Gastrocnemius medialis (tissue), 4 donors: ENCODE measurements around the gene OPRL1. TPM values are rescaled to one million over a fixed set of nuclear protein-coding genes. Genes with fewer than 3 reads are reported as not detected.

Source experiments
- ATAC-seq, 2 donors: fragments of 150-250 bp; one replicate each; pipeline ENCODE4 v1.9.1; 2016
- DNase-seq, 2 donors: peaks; one replicate each; pipeline ENCODE4 v3.0.0-alpha.2; 2019
- H3K27ac ChIP-seq, 4 donors: fragments of 200-600 bp; sonication (generic); 1 replicate in 1 of 4; 2 replicates in 3 of 4; pipeline ENCODE4 v1.5.1; 2016 to 2018; ENCODE audit warnings: mild to moderate bottlenecking in 2 of 4, moderate library complexity in 1 of 4
- H3K27me3 ChIP-seq, 3 donors: fragments of 200-600 bp; sonication (generic) in 2 of 3; 1 replicate in 1 of 3; 2 replicates in 2 of 3; pipeline versions ENCODE4 v1.5.1 to v1.6.0; 2016 to 2019; ENCODE audit warnings: mild to moderate bottlenecking in 1 of 3, moderate library complexity in 1 of 3
- H3K36me3 ChIP-seq, 2 donors: fragments of 200-600 bp; sonication (generic) in 1 of 2; one replicate each; pipeline ENCODE4 v1.5.1; 2017 to 2018
- H3K4me1 ChIP-seq, 2 donors: fragments of 200-600 bp; sonication (generic) in 1 of 2; one replicate each; pipeline ENCODE4 v1.5.1; 2016 to 2017; ENCODE audit warnings: mild to moderate bottlenecking in 2 of 2
- H3K4me3 ChIP-seq, 4 donors: fragments of 200-600 bp; sonication (generic) in 3 of 4; 1 replicate in 1 of 4; 2 replicates in 3 of 4; pipeline ENCODE4 v1.5.1; 2016 to 2019; ENCODE audit warnings: mild to moderate bottlenecking in 2 of 4
- H3K9me3 ChIP-seq, 3 donors: fragments of 200-600 bp; sonication (generic) in 2 of 3; 1 replicate in 1 of 3; 2 replicates in 2 of 3; pipeline ENCODE4 v1.5.1; 2016 to 2019
- CTCF ChIP-seq, 5 experiments: fragments of 450-650 bp in 3 of 5; fragments of 200-600 bp in 2 of 5; sonication (generic) in 2 of 5; IDR thresholded peaks in 4 of 5; conservative IDR thresholded peaks in 1 of 5; 1 replicate in 4 of 5; 2 replicates in 1 of 5; pipeline ENCODE4 v1.5.1; 2016 to 2019; ENCODE audit warnings: antibody characterized with exemption in 5 of 5, mild to moderate bottlenecking in 3 of 5, moderate library complexity in 3 of 5
- POLR2A ChIP-seq, 2 donors: fragments of 450-650 bp; IDR thresholded peaks; one replicate each; pipeline ENCODE4 v1.6.1; 2017; ENCODE audit warnings: antibody characterized with exemption in 2 of 2, mild to moderate bottlenecking in 2 of 2, moderate library complexity in 2 of 2
- in situ Hi-C, 4 donors: fragments of 200-750 bp; cut with MboI; loops; one replicate each; pipeline versions ENCODE4 v1.15.0 to v1.8.0; 2017; ENCODE audit warnings: low sequenced_read_pairs in 4 of 4
- intact Hi-C: fragments of 100-400 bp; cut with DNase I; formaldehyde crosslinking; loops from one replicate; pipeline ENCODE4 v1.15.1; 2023; ENCODE audit warnings: low total_unique reads
- total RNA-seq, 4 donors: library from RNA; depleted of rRNA; stranded (reverse); fragments of >200 nt; gene quantifications; one replicate each; pipeline versions ENCODE4 v1.1.0 to v1.2.3, GENCODE V29; 2016

The OPRL1 gene
- total RNA-seq, 4 donors from 2014 or later = 0.10 to 0.68 (median 0.15) TPM

GRCh38 chr20:64138276-64138815 is 58.5 kb downstream of the OPRL1 start:
- no peaks in the 10 kb centered on the region for H3K9me3 ChIP-seq
- no peak for DNase-seq
- no peak overlapping the region for H3K4me3 ChIP-seq
- ATAC-seq = no peak
- TF ChIP-seq POLR2A (IDR thresholded peaks at IDR 0.05) (no peak), CTCF (IDR thresholded peaks at IDR 0.05 in 4 of 5, conservative IDR thresholded peaks at IDR 0.05 in 1 of 5) (no peak)
- in situ Hi-C loops = no loop called here
- no peaks in the 10 kb centered on the region for H3K4me1 ChIP-seq
- H3K27ac ChIP-seq = no peak overlapping the region
- H3K27me3 ChIP-seq = peaks cover 4 to 13% (median 5%) of the 10 kb centered on the region in 3 donors
- no peaks in the 10 kb centered on the region for H3K36me3 ChIP-seq
- intact Hi-C loops = no loop called here

DNA sequence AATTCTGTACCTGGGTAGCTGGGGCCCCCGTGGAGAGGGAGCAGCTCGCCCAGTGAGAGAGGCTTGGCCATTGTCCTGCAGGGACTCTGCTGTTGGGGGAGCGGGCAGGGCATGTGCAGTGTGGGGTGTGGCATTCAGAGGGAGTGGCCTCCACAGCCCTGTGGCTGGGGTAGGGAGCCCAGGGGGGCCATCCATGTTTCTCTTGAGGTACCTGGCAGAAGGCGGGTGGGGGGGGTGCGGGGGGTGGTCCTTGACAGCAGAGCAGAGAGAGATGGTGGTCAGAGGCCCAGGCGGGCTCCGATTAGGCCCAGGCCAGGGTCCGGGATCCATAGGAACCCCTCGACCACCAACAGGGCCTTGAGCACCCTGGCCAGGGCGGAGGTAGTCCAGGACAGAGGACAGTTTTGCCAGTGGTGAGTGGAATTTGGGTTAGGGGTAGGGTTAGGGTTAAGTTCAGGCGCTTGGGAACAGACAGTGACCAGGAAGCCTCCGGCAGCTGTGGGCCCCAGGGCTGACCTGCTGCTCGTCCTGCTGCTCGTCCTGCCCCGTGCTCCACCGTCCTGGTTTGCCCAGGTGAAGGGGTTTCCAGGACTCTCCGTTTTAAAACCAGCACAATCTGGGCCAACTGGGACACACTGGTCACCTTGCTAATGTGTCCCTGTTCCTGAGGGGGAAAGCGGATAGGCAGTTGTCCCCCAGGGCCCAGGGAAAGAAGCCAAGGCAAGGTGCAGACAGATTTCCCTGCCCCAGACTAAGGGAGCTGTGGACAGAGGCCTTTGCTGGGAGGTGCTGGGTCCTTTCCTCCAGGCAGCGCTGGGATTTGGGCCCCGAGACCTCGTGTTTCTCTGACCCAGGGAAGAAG is 59.5 kb downstream of the OPRL1 start:
- intact Hi-C loops = no loop called here
- ATAC-seq = no peak
- Histone ChIP-seq H3K4me3 (no peak overlapping the region), H3K9me3 (no peaks in the 10 kb centered on the region), H3K4me1 (no peaks in the 10 kb centered on the region), H3K36me3 (no peaks in the 10 kb centered on the region), H3K27me3 (peaks cover 0 to 12% (median 0%) of the 10 kb centered on the region in 3 donors), H3K27ac (no peak overlapping the region)
- DNase-seq = no peak
- TF ChIP-seq POLR2A (IDR thresholded peaks at IDR 0.05) (no peak), CTCF (IDR thresholded peaks at IDR 0.05 in 4 of 5, conservative IDR thresholded peaks at IDR 0.05 in 1 of 5) (no peak)
- in situ Hi-C loops = no loop called here

GRCh38 chr20:64140061-64140931 is 60.4 kb downstream of the OPRL1 start:
- no peaks in the 10 kb centered on the region for H3K36me3 ChIP-seq
- no peak overlapping the region for H3K4me3 ChIP-seq
- H3K27ac ChIP-seq = no peak overlapping the region
- H3K27me3 ChIP-seq = peaks cover 0 to 9% (median 0%) of the 10 kb centered on the region in 3 donors
- H3K4me1 ChIP-seq = no peaks in the 10 kb centered on the region
- ATAC-seq = no peak
- DNase-seq = no peak
- no peaks in the 10 kb centered on the region for H3K9me3 ChIP-seq
- in situ Hi-C loops = no loop called here
- TF ChIP-seq CTCF (IDR thresholded peaks at IDR 0.05 in 4 of 5, conservative IDR thresholded peaks at IDR 0.05 in 1 of 5) = no peak
- no peak for TF ChIP-seq POLR2A (IDR thresholded peaks at IDR 0.05)
- intact Hi-C loops = no loop called here

GRCh38 chr20:64140956-64141355 is 61.1 kb downstream of the OPRL1 start:
- in situ Hi-C loops = no loop called here
- TF ChIP-seq POLR2A (IDR thresholded peaks at IDR 0.05) (no peak), CTCF (IDR thresholded peaks at IDR 0.05 in 4 of 5, conservative IDR thresholded peaks at IDR 0.05 in 1 of 5) (no peak)
- Histone ChIP-seq H3K36me3 (no peaks in the 10 kb centered on the region), H3K4me1 (no peaks in the 10 kb centered on the region), H3K9me3 (no peaks in the 10 kb centered on the region), H3K27ac (no peak overlapping the region), H3K27me3 (peaks cover 0 to 9% (median 3%) of the 10 kb centered on the region in 3 donors), H3K4me3 (no peak overlapping the region)
- ATAC-seq (no peak), DNase-seq (no peak)
- intact Hi-C loops = no loop called here
